ENCODE data around the gene ZFAND4. TPM values are rescaled to one million over a fixed set of nuclear protein-coding genes. Genes with fewer than 3 reads are reported as not detected.
A peak's percentile ranks its signal among the peaks of the same experiment; 100 is the strongest.
"Not testable (repeated sequence)": the region's sequence is repeated elsewhere in the genome, so short reads cannot be mapped to it uniquely, and the experiment has no call there.

ZFAND4 gene
- total and polyA plus RNA-seq, 4 donors = 3.2 to 15.7 (median 8.0) TPM

DNA sequence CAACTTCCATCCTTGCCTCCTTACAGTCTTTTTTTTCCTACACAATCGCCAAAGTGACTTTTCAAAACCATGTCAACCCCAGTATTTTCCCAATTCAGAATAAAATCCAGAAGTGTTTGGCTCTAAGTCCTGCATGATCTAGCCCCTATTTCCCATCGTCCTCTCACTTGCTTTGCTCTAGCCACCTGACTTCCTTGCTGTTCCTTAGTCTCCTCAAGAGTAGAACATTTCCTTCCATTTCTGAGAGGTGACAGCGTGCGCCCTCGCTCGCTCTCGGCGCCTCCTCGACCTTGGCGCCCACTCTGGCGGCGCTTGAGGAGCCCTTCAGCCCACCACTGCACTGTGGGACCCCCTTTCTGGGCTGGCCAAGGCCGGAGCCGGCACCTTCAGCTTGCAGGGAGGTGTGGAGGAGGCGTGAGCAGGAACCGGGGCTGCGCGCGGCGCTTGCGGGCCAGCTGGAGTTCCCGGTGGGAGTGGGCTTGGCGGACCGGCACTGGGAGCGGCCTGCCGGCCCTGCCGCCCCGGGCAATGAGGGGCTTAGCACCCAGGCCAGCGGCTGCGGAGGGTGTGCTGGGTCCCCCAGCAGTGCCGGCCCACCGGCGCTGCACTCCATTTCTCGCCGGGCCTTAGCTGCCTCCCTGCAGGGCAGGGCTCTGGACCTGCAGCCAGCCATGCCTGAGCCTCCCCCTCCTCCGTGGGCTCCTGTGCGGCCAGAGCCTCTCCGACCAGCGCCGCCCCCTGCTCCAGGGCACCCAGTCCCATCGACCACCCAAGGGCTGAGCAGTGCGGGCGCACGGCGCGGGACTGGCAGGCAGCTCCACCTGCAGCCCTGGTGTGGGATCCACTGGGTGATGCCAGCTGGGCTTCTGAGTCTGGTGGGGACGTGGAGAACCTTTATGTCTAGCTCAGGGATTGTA lies 72.0 kb downstream of the ZFAND4 start:
- DNase-seq (ENCODE audit: low spot score); H3K9me3 ChIP-seq (ENCODE audit: control insufficient read depth in 4 of 4, low read length in 3 of 4); H3K9ac ChIP-seq (ENCODE audit: low read depth in 1 of 2, low read length in 2 of 2); H3K4me3 ChIP-seq (ENCODE audit: low read depth in 1 of 3, low read length in 3 of 3); H3K27ac ChIP-seq (ENCODE audit: low read depth in 1 of 2, low read length in 2 of 2); H3K27me3 ChIP-seq (ENCODE audit: control insufficient read depth in 4 of 4, insufficient read depth in 4 of 4, low read length in 3 of 4); H3K36me3 ChIP-seq (ENCODE audit: control insufficient read depth in 4 of 4, insufficient read depth in 3 of 4, low read depth in 1 of 4, low read length in 3 of 4): not testable (repeated sequence)
- peak in 1 of 2 donors; percentile 9 for TF ChIP-seq RAD21 (IDR thresholded peaks at IDR 0.05)
- WGBS = 63% methylated on average over 47 of the region's 47 CpGs
- H3K4me1 ChIP-seq (ENCODE audit: control insufficient read depth in 4 of 4, insufficient read depth in 4 of 4, low read length in 3 of 4) = peaks cover 2 to 19% (median 12%) of the 10 kb centered on the region in 4 donors

GRCh38 chr10:45599646-45600045 lies 72.9 kb downstream of the ZFAND4 start:
- peaks cover 2 to 23% (median 15%) of the 10 kb centered on the region in 4 donors for H3K4me1 ChIP-seq (ENCODE audit: control insufficient read depth in 4 of 4, insufficient read depth in 4 of 4, low read length in 3 of 4)
- no peaks in the 10 kb centered on the region for H3K36me3 ChIP-seq (ENCODE audit: control insufficient read depth in 4 of 4, insufficient read depth in 3 of 4, low read depth in 1 of 4, low read length in 3 of 4)
- no peak overlapping the region for H3K9ac ChIP-seq (ENCODE audit: low read depth in 1 of 2, low read length in 2 of 2)
- H3K9me3 ChIP-seq (ENCODE audit: control insufficient read depth in 4 of 4, low read length in 3 of 4) = no peaks in the 10 kb centered on the region
- 92% methylated on average over 6 of the region's 6 CpGs for WGBS
- TF ChIP-seq REST (IDR thresholded peaks at IDR 0.05) (no peak), FOXA2 (IDR thresholded peaks at IDR 0.05) (no peak), JUND (IDR thresholded peaks at IDR 0.05) (no peak), YY1 (IDR thresholded peaks at IDR 0.05) (no peak), RXRA (IDR thresholded peaks at IDR 0.05) (no peak), EGR1 (IDR thresholded peaks at IDR 0.05; ENCODE audit: low read depth in 2 of 2) (no peak)
- H3K27me3 ChIP-seq (ENCODE audit: control insufficient read depth in 4 of 4, insufficient read depth in 4 of 4, low read length in 3 of 4) = no peaks in the 10 kb centered on the region
- no peak overlapping the region for H3K4me3 ChIP-seq (ENCODE audit: low read depth in 1 of 3, low read length in 3 of 3)
- no peak for DNase-seq (ENCODE audit: low spot score)
- H3K27ac ChIP-seq (ENCODE audit: low read depth in 1 of 2, low read length in 2 of 2) = no peak overlapping the region

DNA sequence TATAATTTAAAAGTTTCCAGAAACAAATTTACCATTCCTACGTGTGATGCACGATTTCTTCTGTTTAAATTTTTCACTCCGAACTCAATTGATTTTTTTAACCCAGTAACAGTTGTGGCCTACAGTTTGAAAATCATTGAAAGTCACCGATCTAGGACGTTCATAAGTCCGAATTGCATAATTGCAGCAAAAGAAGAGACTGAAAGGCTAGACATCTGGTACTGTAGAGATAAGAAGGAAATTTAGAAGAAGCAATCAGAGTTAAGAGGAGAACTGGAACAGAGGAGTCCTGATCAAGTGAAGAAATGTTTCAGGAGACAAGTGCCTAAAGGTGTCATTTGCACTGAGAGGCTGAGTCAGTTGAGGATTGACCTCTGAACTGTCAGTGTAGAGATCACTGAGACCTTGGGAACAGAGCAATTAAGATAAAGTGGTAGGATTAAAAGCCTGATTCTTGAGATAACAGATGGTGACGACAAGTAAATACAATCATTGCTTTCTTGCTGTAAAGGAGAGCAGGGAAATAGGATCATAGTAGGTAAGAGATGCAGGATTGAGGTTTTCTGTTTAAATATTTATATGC lies 73.5 kb downstream of the ZFAND4 start:
- no peak for DNase-seq (ENCODE audit: low spot score)
- Histone ChIP-seq H3K27ac (ENCODE audit: low read depth in 1 of 2, low read length in 2 of 2) (no peak overlapping the region), H3K27me3 (ENCODE audit: control insufficient read depth in 4 of 4, insufficient read depth in 4 of 4, low read length in 3 of 4) (no peaks in the 10 kb centered on the region), H3K4me1 (ENCODE audit: control insufficient read depth in 4 of 4, insufficient read depth in 4 of 4, low read length in 3 of 4) (peaks cover 2 to 25% (median 15%) of the 10 kb centered on the region in 4 donors), H3K36me3 (ENCODE audit: control insufficient read depth in 4 of 4, insufficient read depth in 3 of 4, low read depth in 1 of 4, low read length in 3 of 4) (no peaks in the 10 kb centered on the region), H3K4me3 (ENCODE audit: low read depth in 1 of 3, low read length in 3 of 3) (no peak overlapping the region), H3K9me3 (ENCODE audit: control insufficient read depth in 4 of 4, low read length in 3 of 4) (no peaks in the 10 kb centered on the region), H3K9ac (ENCODE audit: low read depth in 1 of 2, low read length in 2 of 2) (no peak overlapping the region)
- 33% methylated on average over 7 of the region's 7 CpGs for WGBS
- TF ChIP-seq GABPA (IDR thresholded peaks at IDR 0.05 in 1 of 2, conservative IDR thresholded peaks at IDR 0.05 in 1 of 2) = no peak
- TF ChIP-seq RAD21 (IDR thresholded peaks at IDR 0.05) = peak; percentile 40 to 51
- TF ChIP-seq SP1 (IDR thresholded peaks at IDR 0.05) = peak; percentile 56
- TF ChIP-seq RXRA (IDR thresholded peaks at IDR 0.05) = peak; percentile 49 to 63
- TF ChIP-seq, protein P1, sequence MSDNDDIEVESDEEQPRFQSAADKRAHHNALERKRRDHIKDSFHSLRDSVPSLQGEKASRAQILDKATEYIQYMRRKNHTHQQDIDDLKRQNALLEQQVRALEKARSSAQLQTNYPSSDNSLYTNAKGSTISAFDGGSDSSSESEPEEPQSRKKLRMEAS (IDR thresholded peaks at IDR 0.05) = no peak
- no peak for TF ChIP-seq FOXA1 (IDR thresholded peaks at IDR 0.05)
- TF ChIP-seq, protein P2, sequence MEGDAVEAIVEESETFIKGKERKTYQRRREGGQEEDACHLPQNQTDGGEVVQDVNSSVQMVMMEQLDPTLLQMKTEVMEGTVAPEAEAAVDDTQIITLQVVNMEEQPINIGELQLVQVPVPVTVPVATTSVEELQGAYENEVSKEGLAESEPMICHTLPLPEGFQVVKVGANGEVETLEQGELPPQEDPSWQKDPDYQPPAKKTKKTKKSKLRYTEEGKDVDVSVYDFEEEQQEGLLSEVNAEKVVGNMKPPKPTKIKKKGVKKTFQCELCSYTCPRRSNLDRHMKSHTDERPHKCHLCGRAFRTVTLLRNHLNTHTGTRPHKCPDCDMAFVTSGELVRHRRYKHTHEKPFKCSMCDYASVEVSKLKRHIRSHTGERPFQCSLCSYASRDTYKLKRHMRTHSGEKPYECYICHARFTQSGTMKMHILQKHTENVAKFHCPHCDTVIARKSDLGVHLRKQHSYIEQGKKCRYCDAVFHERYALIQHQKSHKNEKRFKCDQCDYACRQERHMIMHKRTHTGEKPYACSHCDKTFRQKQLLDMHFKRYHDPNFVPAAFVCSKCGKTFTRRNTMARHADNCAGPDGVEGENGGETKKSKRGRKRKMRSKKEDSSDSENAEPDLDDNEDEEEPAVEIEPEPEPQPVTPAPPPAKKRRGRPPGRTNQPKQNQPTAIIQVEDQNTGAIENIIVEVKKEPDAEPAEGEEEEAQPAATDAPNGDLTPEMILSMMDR (IDR thresholded peaks at IDR 0.05; ENCODE audit: low read depth, low read length, missing input control) = no peak
- peak; percentile 23 for TF ChIP-seq ZBTB33 (IDR thresholded peaks at IDR 0.05)
- TF ChIP-seq ATF3 (IDR thresholded peaks at IDR 0.05) = no peak
- peak; percentile 86 to 93 for TF ChIP-seq HNF4A (conservative IDR thresholded peaks at IDR 0.05)
- peak in 1 of 2 donors; percentile 25 for TF ChIP-seq JUND (IDR thresholded peaks at IDR 0.05)
- TF ChIP-seq FOXA2 (IDR thresholded peaks at IDR 0.05) = no peak

All from liver (tissue), 9 donors.